Dermis microvascular lymphatic vessel endothelial cell (primary cell): ENCODE measurements around the gene BCDIN3D. TPM values are rescaled to one million over a fixed set of nuclear protein-coding genes. Genes with fewer than 3 reads are reported as not detected.
A peak's percentile ranks its signal among the peaks of the same experiment; 100 is the strongest.
"Not testable (repeated sequence)": the region's sequence is repeated elsewhere in the genome, so short reads cannot be mapped to it uniquely, and the experiment has no call there.

Experiments used
- DNase-seq, 2 donors: peaks; one replicate each; pipeline versions ENCODE4 v3.0.0 to v3.0.0-alpha.2; 2010; ENCODE audit warnings: low read depth in 2 of 2
- total RNA-seq: library from RNA; depleted of rRNA; stranded (reverse); fragments of >200 nt; gene quantifications from 2 replicates; pipeline ENCODE4 v1.2.1, GENCODE V29; 2014

The BCDIN3D gene
- total RNA-seq, 1 donor from 2014 or later, result 1.8 TPM

DNA sequence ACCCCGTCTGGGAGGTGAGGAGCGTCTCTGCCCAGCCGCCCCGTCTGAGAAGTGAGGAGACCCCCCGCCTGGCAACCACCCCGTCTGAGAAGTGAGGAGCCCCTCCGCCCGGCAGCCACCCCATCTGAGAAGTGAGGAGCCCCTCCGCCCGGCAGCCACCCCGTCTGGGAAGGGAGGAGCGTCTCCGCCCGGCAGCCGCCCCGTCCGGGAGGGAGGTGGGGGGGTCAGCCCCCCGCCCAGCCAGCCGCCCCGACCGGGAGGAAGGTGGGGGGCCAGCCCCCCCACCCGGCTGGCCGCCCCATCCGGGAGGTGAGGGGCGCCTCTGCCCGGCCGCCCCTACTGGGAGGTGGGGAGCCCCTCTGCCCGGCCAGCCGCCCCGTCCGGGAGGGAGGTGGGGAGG, 18.0 kb upstream of the BCDIN3D start:
- DNase-seq, result not testable (repeated sequence)

DNA sequence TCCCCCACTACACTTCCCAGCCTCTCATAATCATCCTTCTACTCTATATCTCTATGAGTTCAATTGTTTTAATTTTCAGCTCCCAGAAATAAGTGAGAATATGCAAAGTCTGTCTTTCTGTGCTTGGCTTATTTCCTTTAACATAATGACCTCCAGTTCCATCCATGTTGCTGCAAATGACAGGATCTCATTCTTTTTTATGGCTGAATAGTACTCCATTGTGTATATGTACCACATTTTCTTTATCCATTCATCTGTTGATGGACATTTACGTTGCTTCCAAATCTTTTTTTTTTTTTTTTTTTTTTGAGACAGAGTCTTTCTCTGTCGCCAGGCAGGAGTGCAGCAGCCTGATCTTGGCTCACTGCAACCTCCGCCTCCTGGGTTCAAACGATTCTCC, 13.0 kb upstream of the BCDIN3D start:
- DNase-seq, result not testable (repeated sequence)

DNA sequence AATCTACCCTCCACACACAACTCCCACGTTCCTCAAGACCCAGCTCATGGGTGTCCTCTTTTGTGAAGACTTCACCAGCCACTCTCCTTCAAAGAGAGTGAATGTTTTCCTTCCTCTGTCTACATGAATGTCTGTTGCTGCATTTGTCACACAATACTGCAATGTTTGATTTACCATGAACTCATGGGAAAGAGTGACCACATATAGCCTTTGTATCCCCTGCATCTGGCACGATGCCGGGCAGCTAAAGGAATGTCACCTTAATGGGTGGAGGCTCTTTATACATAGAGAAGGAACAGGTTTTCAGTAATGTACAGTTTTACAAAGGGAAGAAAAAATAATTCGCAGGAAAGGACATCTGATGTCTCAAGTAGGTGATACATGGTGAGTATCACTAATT, 12.1 kb upstream of the BCDIN3D start:
- no peak for DNase-seq

DNA sequence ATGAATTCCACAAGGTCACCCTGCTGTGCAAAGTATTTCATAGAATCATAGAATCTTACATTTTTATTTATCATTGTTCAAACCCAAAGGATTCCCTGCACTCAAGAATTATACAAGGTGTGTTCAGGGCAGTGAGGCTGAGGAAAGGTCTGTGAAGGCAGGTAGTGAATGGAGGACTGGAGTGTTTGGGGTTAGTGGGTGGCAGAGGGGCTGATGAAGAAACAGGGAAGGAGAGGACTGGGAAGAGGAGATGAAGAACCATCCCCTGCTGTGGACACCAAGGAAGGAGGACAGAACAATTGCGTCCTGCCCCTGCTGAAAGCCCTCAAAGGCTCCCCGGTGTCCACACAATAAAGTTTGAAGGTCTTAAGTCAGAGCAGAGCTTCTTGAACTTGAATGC, 10.8 kb upstream of the BCDIN3D start:
- DNase-seq, result no peak

DNA sequence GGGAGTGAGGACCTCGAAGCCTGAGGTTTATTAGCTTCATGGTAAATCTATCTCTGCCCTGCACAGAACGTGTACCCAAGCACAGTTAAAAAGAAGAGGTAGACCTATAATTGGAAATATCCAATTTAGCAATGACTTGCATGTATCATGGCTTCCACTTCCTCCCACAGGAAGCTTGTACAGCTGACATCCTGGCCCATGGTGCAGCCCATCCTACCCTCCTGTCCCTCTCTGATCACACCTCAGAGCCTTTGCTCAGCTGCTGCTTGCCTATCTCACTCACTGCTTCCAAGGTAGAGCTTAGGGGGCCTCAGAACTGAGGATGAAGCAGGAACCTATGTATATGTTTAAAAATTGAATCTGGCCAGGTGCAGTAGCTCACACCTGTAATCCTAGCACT, 4.3 kb upstream of the BCDIN3D start:
- no peak for DNase-seq

DNA sequence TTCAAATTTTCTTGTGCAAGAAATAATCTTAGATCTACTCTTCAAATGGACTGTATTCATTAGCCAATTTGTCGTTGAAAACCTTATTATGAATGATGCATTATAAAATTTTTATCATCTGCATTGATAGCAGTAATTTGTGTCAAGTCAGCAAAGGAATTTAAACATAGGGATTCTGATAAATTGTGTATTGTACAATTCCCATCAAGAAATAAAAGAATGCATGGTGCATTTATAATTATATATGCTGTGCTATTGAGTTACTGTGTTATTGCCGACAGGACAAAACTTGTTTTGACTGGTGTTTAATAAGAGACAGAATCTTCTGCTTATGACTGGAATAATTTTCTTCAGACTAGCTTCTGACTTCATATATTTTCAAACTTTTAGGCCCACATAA, 3.1 kb upstream of the BCDIN3D start:
- DNase-seq, result no peak

DNA sequence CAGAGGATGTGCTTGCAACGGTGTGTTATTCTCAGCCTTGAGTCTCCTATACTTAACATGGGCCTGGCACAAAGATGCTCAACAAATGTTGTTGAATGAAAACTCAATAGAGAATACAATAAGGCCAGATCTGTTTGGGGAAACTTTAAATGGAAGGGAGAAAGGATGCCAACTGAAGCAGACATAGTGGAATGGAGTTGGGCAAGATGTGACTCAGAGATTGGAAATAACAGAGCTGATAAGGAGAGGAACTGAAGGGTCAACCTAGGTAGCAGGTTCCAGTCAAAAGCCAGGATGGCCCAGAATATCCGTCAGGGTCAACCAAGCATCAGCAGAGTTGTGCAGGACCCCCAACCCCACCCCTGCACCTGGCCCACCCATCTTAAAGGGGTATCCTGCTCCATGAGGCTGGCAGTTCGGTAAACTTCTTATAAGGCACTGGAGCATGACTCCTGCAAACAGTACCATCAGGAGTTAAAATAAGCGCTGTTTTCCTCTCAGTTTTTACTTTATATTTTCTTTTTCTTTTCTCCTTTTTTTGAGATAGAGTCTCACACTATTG, 1.1 kb upstream of the BCDIN3D start:
- DNase-seq, result no peak

DNA sequence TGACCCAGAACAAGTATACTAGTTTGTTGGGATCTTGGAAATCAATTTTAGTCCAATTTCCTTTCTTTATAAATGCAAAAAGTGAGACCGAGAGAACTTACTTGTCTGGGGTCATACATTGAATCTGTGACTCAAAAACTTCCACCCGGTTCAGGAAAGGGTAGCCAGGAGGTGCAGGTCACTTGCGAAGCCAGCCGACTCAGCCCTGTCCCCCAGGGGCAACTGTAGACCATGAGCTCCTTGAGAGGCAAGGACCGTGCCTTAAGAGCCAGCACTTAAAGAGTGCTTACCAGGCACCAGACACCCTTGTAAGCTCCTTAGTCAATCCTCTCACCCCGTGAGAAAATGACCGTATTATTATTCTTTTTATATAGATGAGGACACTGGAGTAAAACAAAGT, 505 bp upstream of the BCDIN3D start:
- DNase-seq, result no peak

DNA sequence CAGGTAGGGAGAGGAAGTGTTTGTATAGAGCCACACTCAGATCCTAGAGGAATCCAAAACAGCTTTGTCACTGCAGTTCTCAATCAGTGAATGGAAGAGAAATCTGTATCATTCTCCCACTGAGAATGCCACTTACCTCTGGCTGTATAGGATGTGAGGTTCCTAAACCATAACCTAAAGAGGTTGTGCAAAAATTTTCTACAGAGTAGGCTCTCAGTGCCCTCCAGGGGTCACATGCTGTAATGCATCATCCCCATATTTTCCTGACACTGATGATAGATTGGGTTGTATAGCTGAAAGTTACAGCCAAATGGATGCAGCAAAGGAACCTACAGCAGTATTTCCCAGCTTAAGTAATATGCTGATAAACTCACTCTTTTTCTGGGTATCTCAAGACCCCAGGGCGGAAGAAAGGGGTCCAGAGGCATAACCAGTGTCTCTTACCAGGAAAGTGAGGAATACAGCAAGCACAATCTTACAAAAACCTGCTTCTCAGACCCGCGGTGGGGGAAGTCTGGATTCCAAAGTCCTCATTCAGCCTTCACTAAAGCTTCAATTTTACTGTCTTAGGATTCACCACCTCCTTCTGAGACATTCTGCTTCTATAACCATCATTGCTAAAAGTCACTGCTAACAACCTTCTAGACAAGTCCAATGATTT, 3.8 kb downstream of the BCDIN3D start:
- peak; percentile 34 to 60 for DNase-seq

DNA sequence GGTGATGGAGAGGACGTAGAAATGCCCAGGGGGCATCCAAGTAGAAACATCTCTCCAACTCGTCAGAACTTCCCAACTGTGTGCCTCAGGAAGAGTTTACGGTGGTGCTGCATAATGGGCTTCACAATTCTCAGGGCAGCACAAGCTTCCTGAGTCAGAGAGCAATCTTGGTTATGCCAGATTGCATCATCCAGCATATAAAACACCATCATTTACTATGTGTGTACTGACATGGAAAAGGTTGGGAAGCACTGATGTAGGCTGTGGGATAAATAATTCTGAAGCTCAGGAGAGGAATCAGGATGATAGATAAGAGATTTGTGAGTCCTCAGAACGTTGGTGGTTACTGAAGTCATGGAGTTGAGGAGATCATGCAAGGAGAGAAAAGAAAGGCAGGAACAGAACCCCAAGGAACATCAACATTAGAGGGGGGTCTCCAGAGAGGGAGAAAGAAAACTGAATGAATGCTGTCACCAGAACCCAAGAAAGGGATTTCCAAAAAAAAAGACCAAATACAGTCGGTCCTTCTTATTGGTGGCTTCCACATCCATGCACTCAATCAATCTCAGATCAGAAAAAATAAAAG, 10.0 kb downstream of the BCDIN3D start:
- no peak for DNase-seq

DNA sequence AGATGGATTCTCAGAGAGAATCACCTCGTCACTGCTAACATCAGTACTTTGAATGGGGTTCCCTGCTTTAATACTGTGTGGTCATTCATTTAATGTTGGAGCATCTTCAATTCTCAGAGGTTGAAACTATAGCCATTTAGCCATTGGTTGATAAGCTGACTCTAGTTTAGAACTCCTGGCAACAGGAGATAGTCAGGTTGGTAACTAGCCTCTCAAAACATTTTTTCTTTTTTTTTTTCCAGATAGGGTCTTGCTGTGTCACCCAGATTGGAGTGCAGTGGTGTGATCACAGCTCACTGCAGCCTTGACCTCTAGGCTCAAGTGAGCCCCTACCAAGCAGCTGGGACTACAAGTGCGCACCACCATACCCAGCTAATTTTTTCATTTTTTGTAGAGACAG, 11.2 kb downstream of the BCDIN3D start:
- no peak for DNase-seq

DNA sequence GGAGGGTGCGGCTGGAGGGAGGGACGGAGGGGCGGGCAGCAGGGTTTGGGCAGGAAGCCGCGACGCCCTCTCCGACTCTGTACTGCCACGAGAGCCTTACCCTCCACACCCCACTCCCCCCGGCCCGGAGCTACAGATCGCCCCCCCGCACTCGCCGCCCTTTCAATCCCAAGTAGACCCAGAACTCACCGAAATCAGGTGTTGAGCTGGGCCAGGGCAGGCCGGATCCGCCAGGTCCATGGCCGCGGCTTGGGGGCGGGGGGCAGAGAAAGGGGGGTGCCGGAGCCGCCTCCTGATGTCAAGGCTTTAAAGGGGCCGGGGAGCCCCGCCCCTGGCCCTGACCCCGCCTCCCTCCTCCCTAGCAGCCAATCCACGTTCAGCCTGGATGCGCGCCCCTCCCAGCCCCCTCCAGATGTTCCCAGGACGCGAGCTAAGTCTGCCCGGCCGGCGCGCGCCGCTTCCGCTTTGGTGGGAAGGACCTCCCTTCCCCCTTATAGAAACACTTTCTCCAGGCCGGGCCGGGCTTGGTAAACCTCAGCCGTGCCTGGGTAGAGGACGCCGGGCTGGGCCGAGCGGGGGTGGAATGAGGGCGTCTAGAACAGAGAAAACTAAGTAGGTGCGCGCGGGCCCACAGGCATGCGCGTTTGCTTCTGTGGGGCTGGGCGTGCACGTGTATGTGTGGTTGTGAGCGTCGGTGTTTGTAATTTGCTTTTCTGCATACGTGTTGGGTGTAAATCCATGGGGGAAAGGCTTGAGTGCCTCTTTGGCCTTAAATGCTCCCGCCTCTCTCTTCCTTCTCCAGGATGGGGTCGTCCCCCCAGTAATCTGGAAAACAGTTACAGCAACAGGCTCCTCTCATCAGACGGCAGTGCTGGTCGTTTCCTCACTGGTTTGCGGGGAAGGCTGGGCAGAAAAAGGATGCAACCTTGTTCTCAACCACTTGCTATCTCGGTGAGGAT, 14.5 kb downstream of the BCDIN3D start, which contains the start of gene NCKAP5L:
NCKAP5L (minus strand) TSS at position 281 of the 959 bp plus-strand sequence. CDS start 24,369 bp downstream, outside the sequence.
- peak; percentile 76 to 98 for DNase-seq

DNA sequence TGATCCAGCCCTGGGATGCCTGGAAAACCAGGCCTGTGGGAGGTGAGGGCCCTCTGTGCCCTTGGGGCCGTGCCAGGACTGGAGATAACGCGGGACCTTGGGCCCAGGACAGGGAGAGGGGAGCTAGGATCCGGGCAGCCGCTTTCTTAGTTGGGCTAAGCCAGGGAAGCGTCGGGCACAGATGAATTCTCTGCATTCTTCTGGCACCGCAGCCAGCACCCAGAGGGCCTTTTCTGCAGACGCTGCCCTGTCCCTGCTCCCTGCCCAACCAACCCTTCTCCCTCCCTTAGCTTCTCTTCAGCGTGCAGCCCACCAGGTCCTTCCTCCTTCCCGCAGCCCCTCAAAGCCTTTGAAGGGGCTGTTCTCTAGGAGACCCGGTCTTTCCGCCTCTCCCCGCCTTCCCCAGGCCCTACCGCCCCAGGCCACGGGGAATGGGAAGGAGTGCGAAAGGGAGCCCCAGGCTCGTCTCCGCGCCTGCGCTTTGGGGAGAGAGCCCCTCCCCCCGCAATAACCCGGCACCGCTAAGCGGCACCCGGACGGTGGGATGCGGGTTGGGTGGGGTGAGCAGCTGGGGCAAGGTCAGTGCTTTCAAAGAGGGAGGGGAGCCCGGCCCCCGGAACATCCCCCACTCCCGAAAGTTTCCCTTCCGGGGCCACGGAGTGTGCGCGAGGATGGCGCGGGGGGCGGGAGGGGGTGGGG, 15.4 kb downstream of the BCDIN3D start:
- DNase-seq, result peak; percentile 12 to 53

DNA sequence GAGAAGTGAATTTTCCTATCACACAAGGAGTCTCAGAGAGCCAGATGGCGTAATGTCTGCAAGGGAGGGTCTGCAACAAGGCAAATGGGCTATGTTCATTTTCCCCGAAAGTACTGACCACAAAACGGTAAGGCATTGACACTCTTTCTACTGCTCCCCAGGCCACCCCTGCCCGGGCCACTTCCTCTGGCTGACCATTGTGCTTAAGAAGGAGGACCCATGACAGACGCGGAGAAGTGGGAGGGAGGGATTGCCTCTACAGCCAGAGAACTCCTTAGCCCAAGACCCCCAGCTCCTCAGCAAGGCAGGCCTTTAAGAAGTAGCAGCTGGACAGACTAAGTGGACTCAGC, 15.9 kb downstream of the BCDIN3D start:
- DNase-seq, result no peak

DNA sequence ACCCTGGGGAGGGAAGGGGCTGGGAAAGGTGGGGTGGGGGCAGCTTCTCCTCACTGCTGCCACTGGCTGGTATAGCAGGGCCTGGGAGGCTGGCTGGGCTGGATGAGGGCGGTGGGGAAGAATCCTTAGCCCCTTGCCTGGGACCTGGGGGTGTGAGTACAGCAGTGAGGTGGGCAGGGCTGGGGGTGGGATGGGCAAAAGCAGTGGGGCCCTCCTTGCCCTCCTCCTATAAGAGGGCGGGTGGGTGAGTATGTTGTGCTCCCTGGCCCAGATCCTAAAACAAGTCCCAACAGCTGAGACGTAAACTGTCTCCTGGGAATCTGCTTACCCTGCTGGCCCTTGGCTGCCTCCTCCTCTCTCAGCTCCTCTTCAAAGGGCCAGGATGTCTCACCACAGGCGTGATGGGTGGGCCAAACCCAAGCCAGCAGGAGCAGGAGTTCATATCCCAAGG, 16.9 kb downstream of the BCDIN3D start:
- DNase-seq, result no peak

DNA sequence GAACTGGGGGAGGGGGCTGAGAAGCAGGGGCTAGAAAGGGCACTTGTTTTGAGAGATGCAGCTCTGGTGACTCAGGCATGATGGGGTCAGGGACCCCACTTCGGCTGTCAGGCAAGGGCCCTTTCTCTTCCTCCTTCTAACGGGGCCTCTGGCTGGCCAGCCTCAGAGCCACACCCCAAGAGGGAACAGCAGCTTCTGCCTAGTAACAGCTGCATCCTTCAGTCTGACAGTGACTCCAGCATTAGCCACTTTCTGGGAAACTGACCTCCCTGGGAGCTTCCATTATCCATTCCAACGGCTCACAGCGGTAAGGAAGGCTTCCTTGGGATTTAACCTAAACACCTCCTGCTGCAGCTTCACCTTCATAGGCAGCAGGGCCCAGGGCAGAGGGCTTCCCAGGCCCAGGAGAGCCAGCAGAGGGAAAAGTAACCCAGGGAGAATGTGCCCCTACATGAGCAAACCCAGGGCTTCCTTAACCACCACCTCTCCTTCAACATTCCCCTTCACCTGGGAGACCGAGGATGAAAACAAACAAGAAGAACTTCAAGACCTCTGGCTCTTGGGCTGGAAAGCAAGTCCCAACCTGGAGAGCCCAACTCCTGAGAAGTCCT, 17.4 kb downstream of the BCDIN3D start:
- DNase-seq, result no peak

DNA sequence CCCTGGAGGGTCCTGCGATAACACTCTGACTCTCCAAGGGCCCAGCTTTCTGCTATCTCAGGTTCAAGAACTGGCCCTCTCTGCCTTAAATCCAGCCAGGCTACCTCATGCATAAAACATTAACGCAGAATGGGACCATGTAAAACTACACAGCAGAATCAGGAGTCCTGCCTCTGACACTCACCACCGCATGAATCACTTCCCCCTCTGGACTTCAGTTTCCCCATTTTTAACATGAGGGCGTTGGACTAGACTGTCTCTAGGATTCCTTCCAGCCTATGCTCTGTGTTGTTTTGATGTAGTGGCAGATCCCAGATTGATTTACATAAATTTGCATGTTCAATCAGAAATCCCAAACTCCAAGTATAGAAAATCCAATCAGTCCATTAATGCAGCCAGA, 18.0 kb downstream of the BCDIN3D start:
- peak in 1 of 2 donors; percentile 53 for DNase-seq

DNA sequence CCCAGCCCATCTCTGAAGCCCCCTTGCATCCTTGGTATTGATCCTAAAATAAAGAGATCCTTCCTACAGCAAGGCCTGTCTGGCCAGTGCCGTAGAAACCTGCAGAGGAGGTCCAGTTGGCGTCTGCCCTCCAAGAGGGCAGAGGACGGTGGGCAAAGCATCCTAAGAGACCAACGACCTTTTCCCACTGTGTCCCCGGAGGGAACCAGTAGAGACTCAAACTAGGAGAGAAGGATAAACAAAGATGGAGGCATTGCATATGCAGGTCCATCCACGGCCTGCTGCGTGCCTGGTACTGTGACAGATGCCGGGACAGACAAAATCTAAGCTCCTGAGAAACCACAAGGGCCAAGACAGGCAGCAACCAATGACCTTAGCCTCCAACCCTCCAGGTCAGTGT, 18.5 kb downstream of the BCDIN3D start:
- DNase-seq, result no peak

DNA sequence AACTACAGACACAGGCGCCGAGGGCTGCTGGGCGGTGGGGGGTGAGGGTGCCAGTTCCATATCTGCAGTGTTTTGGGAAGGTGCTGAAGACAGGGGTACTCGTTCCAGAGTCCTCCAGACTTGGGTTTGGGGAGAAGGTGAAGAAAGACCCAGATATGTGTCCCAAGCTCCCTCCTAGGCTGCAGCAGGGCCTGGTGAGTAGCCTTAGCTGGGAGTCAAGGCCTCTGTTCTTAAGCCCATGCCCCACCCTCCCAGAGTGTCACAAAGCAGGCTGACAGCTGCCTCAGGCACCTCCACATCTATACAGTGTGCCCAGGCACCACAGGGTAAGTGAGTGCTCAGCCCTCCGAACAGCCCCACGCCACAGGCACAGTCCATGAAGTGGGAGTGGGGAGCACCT, 19.0 kb downstream of the BCDIN3D start:
- no peak for DNase-seq

DNA sequence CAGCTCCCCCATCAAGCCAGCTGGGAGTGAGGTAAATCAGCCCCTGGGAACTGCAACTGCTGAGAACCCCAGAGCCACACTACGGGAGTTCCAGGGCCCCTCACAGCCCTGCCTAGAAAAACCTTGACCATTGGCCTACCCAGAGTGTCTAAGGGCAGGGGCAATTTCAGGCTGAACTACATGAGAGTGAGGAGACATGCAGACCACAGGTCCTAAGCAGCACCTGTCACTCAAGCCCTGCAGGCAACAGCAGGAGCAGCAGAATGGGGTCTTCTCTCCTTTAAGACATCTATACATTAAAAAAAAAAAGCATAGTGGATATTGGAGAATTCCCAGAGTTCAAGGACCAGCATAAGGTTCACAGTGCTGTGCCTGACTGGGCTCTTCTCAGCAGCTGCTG, 19.6 kb downstream of the BCDIN3D start:
- DNase-seq, result no peak
